Suprapubic skin (tissue), 3 donors: Measurements from ENCODE around the gene EML1.

Experiments used
- POLR2AphosphoS5 ChIP-seq, 3 donors: sonication (generic); formaldehyde crosslinking; IDR thresholded peaks; one replicate each; pipeline ENCODE4 v1.6.1; 2017; ENCODE audit warnings: antibody characterized with exemption in 3 of 3
- TF ChIP-seq, protein P1 (sequence below), 2 donors: fragments of 200-600 bp in 1 of 2; fragments of 450-650 bp in 1 of 2; sonication (generic) in 1 of 2; IDR thresholded peaks; one replicate each; pipeline ENCODE4 v1.5.1; 2016 to 2019; ENCODE audit warnings: antibody characterized with exemption in 2 of 2, mild to moderate bottlenecking in 1 of 2, moderate library complexity in 1 of 2

DNA sequence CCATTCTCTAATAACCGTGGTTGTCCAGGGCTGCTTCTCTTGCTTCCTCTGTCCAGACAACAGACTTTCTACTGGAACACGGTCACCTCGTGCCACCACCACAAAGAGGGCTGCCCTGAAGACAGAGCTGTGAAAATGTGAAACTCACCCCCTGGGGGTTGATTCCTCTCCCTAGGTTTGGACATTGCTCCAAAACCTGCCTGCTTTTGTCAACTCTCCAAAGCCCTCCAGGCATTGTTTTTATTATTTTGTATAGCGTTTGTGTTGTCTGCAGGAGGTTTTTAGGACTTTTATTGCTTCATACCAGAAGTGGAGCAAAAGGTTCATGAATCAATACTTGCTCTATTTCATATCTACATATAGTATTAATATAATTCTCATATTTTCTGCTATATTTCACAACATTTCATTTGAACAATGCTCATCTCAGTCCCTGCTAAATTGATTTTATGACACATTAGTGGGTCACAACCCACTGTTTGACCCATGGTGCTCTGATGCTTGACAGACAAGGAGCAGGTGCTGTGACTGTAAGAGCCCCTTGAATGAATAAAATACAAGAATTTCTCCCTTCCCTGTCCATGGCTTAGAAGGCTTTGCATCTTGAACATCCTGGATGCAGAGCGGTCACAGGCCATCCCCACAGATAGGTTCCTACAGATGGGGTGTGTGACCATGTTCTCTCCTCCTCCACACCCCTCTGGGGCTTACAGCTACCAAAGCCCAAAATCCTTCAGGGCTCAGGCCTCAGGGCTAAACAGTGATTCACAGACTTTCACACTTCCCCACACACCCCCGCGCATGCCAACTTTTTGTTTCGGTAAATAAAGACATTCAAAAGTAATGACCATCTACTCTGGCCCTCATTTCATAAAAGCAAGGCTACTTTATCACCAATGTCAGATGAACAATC lies 20.6 kb upstream of the EML1 start:
- no peak for TF ChIP-seq POLR2AphosphoS5 (IDR thresholded peaks at IDR 0.05)
- TF ChIP-seq, protein P1, sequence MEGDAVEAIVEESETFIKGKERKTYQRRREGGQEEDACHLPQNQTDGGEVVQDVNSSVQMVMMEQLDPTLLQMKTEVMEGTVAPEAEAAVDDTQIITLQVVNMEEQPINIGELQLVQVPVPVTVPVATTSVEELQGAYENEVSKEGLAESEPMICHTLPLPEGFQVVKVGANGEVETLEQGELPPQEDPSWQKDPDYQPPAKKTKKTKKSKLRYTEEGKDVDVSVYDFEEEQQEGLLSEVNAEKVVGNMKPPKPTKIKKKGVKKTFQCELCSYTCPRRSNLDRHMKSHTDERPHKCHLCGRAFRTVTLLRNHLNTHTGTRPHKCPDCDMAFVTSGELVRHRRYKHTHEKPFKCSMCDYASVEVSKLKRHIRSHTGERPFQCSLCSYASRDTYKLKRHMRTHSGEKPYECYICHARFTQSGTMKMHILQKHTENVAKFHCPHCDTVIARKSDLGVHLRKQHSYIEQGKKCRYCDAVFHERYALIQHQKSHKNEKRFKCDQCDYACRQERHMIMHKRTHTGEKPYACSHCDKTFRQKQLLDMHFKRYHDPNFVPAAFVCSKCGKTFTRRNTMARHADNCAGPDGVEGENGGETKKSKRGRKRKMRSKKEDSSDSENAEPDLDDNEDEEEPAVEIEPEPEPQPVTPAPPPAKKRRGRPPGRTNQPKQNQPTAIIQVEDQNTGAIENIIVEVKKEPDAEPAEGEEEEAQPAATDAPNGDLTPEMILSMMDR (IDR thresholded peaks at IDR 0.05) = no peak
